AG08395 (cell line): ENCODE measurements around the gene ROR1.
A peak's percentile ranks its signal among the peaks of the same experiment; 100 is the strongest.

Experiments
- DNase-seq: peaks from one replicate; pipeline ENCODE4 v3.0.0; 2012; ENCODE audit warnings: mixed read lengths, low spot score

ROR1 gene

DNA sequence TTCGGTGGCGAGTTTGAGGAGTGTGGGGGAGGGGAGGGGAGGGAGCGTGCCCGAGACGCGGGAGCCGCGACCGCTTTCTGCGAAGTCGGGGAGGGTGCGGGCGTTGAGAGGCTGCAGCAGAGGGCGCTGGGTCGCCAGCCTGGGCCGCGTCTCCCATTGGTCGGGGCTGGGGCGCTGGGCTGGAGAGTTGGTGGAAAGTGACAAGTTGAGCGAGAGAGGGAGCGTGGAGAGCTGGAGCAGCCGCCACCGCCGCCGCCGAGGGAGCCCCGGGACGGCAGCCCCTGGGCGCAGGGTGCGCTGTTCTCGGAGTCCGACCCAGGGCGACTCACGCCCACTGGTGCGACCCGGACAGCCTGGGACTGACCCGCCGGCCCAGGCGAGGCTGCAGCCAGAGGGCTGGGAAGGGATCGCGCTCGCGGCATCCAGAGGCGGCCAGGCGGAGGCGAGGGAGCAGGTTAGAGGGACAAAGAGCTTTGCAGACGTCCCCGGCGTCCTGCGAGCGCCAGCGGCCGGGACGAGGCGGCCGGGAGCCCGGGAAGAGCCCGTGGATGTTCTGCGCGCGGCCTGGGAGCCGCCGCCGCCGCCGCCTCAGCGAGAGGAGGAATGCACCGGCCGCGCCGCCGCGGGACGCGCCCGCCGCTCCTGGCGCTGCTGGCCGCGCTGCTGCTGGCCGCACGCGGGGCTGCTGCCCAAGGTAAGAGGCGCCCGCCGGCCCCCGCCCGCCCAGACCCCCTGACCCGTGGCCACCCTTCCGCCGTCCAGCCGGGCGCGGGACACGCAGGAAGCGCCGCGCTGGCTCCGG is at the start of gene ROR1:
Gene ROR1 (plus strand): TSS at position 203 of the 802 bp plus-strand sequence.
- DNase-seq, result peak; percentile 91

DNA sequence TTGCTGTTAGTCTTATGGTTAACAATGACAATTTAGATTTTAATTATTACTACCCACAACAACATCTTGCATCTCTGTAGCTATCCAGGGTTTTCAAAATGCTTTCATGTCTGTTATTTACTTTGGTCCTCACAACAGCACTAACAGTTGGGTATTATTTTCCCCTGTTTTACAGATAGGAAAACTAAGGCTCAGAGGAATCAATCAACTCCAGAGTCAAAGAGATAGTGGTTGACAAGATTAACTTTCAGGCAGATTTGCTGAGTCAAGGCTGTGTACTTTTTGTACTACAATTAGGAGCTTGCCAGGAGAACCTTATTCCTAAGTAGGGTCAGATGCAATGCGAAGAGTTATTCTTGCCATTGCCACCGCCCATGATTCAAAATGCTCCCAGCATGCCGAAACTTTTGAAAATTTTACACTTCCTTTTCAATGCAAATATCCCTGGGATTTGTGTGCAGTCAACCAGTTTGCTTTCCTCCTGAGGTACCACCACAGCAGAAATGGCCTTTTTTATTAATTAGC is 49.4 kb upstream of the ROR1 start:
- no peak for DNase-seq

DNA sequence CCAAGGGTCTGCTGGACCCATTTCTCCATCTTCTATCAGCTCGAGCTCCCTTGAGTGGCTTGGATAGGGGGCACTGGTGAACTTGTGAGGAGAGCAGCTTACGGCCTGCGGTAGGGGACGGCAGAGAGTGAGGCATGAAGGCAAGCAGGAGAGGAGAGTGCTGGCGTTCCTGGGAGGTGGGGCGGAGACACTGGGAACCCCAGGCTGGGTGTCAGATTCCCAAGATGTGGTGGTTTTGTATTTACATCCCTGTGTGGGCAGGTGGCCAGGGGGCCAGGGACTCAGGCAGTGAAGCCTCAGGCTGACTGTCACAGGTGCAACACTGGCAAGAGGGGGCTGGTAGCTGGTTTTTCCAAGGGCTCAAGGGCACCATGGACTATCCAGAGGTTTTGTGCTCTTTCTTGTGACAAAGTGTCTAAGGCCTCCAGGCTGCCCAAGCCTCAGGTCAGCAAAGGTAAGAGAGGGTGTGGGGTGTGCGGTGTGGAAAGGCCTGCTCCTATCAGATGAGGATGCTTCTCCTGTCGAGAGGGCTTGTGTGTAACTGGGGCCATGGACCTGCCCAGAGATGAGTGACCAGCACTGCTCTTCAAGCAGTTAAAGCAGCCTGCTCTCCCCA is 45.1 kb upstream of the ROR1 start:
- no peak for DNase-seq

DNA sequence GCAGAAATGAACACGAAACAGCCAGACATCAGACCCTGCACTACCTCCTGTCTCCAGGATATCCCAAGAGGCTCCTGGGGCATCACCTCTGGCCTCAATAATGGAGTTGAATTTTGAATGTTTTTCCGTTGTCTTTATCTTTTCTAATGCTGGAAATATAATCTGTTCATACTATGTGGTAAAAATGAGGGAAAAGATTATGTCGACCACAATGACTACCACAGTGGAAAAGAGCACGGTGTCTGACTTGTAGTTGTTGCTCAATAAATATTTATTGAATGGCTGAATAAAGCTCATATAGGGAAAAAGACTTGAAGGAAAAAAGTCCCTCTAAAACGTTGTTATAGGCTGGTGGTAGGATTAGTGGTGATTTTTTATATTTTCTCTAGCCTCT is 44.6 kb upstream of the ROR1 start:
- no peak for DNase-seq

DNA sequence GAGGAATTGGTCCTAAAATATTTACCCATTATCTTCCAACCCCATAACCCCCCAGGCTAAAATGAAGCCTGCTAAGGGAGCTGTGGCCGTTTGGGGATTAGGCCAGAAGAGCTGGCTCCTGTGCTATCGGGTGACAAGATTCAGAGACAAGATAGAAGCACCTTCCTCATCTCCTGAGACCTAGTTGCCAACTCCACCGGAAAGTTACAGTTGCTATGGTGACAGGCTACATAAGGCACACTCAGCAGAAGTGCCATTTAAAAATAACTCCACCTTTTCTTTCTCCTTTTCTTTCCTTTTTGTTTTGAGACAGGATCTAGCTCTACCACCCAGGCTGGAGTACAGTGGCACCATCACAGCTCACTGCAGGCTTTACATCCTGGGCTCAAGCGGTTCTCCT is 43.6 kb upstream of the ROR1 start:
- no peak for DNase-seq

DNA sequence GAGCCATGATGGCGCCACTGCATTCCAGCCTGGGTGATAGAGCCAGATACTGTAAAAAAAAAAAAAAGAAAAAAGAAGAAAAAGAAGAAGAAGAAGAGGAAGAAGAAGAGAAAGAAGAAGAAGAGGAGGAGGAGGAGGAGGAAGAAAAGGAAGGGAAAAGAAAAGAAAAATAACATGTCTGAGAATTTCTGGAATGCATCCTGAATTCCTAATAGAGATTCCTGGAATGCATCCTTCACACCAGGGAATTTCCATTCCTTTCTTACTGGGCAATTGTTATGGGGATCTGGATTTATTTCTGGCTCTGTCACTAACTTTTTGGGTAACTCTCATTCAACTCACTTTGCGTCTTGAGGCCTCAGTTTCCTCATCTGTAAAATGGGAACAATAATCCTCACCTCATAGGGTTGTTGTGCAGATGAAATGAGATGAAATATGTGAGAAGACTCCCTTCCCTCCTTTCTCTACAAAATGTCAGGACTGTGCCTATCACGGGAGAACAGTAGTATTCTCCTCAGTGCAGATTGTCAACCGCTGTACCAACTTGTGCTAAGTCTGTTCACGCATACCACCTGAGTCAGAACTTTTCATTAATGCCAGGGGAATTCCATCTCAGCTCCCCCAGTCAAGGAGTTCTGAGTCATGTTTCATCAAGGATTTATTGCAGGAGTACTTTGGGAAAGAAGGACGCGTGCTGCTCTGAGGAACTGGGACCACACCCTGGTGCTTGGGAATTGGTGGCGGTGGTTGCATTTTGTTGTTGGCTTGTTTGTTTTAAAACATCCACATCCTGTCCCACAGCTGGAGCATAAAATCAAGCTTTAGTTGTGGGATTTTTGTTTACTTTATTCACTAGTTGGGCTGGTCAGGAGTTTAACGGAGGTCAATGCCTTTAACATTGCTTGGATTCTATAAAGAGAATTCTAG is 42.4 kb upstream of the ROR1 start:
- peak; percentile 85 for DNase-seq

DNA sequence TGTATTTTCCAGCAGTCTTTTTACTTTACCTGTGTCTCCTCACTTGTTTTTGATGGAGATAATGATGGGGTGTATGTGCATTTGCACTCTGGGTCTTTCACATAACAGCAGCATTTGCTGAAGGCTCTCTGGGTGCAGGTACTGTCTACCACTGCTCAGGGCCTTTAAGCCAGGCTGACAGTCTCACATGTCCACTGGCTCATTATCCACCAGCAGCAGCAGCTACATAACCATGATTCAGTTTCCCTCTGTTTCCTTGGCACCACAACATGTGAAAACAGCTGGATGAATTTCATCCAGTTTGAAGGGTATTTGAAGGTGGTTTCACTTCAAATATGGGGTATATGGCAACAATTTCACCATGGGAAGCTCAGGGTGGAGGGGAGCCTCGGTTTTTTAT is 41.2 kb upstream of the ROR1 start:
- peak; percentile 40 for DNase-seq

DNA sequence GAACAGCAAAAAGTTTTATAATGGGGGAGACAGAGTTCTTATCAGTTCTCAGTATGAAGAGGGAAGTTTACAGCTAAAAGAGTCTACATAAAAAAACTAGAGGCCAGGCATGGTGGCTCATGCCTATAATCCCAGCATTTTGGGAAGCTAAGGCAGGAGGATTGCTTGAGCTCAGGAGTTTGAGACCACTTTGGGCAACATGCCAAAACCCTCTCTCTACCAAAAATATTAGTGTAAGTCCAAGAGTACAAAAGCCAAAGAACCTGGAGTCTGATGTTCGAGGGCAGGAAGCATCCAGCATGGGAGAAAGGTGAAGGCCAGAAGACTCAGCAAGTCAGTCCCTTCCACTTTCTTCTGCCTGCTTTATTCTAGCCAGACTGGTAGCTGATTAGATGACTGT is 35.0 kb upstream of the ROR1 start:
- no peak for DNase-seq

DNA sequence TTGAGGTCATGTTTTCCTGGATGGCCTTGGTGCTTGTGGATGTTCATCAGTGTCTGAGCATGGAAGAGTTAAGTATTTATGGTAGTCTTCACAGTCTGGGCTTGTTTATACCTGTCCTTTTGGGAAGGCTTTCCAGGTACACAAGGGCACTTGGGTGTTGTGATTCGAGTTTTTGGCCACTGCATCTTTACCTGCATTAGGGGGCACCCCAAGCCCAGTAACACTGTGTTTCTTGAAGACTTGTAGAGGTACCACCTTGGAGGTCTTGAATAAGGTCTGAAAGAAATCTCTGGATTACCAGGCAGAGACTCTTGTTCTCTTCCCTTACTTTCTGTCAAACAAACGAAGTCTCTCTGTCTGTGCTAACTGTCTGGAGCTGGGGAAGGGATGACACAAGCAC is 34.4 kb upstream of the ROR1 start:
- DNase-seq, result no peak

DNA sequence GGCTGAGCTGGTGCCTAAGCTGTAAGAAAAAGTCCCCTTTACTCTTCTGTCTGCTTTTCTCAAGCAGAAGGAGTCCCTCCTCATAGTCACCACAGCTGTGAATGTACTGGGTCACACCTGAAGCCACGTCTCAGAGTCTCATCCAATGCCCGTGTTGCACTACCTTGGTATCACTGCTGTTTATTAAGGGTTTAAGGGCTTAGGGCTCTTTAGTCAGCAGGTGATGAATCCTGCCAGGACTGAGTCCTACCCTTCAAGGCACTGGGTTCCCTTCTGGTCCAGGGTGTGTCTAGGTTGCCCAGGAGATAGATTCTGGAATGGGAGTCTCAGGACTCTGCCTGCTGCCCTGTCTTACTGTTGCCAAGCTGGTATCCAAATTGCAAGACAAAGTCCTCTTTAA is 33.4 kb upstream of the ROR1 start:
- no peak for DNase-seq

DNA sequence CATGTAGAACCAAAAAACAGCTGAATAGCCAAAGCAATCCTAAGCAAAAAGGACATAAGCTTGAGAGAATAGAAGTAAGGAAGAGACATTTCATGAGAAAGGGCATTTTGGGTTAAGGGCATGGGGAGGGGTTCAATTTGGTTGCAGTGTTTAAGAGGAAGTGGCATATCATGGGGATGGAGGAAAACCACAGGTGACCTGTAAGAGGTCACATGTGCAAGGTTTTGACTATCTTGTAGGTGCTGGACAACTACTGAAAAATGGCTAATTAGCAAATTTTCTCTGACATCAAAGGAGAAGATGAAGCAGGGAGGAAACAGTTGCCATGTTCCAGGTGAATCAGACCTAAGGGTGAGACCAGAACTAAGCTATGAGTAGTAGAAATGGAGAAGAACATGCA is 31.3 kb upstream of the ROR1 start:
- no peak for DNase-seq

DNA sequence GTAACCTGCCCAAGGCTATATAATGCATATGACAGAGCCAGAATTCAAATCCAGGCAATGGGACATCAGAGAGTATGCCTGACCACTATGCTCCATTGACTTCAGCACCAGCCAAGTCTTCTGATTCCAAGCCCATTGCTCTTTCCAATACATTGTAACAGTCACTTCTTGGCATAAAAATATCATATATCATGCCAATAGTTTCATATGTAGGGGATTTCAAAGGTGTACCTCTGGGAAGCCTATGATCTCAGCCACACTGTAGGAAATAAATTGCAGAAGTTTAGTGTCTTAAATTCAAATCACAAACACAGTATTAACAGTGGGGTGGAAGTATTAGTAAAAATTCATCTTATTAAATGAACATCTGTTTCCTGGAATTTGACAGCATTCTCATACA is 30.0 kb upstream of the ROR1 start:
- DNase-seq, result no peak

DNA sequence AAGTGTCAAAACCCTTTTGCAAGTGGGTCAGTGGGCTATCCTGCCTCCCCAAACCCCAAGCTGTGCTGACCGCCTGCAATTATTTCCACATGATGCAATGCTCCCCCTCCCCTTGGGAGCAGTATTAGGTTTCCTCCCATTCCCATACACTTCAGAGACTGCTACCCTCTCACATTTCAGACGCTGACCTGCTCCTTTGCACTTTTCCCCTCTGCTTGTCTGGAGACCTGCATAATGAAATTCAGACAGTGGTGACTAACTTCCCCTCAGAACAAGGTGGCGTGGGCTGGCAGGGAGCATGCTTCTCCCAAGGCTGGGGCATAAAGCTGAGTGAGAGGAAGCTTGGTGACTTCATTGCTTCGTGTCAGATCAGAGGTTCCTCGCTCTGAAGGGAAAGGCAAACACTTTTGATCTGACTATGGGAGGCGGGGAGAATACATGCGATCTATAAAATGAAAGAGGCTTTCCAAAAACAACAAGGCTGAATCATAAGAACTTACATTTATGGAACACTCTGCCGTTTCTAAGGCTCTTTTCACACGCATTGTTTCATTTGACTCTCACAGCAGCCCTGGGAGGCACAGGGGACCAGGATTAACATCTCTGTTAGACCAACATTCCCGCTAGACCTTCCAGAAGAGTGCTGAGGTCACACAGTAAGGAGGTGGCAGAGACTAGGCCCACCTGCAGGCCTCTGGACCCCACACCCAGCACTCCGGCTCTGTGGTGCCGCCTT is 27.5 kb upstream of the ROR1 start:
- DNase-seq, result peak; percentile 34

DNA sequence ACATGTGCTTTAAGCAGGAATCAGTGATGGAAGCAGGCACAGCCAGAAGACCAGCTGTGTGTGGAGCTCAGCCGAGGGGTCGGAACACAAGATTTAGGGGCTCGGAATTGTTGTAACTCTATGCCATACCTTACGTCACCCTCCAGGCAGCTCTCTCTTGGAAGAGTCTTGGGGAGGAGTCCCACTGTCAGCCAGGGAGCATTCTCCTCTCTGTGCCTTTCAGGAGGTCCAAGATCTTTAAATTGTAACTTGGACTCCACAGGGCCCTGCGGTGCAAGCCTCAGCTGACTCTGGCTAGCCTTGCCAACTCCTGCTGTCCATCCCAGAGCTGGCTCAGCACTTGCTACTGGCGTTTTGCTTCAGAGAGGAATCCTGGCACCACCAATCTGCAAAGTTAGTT is 26.4 kb upstream of the ROR1 start:
- DNase-seq, result no peak

DNA sequence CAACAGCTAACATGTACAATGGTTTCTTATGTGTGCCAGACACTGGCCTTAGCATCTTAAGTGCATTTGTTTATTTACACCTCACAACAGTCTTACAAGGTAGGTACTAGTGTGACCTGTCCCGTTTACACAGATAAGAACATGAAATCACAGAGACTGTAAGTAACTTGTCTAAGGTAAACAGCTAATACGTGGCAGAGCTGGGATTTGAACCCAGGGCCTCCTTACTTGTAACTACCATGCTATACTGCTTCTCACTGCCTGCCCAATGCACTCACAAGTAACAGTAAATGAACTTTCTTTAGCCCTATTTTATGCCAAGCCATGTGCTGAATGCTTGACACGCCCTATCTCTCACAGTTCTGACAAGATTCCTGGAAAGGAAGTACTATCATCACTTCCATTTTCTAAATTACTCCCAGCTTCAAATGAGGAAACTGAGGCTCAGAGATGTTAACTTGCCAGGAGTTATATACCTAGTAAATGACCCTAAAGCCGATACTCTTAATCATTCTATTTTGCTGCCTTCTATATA is 25.7 kb upstream of the ROR1 start:
- DNase-seq, result no peak

DNA sequence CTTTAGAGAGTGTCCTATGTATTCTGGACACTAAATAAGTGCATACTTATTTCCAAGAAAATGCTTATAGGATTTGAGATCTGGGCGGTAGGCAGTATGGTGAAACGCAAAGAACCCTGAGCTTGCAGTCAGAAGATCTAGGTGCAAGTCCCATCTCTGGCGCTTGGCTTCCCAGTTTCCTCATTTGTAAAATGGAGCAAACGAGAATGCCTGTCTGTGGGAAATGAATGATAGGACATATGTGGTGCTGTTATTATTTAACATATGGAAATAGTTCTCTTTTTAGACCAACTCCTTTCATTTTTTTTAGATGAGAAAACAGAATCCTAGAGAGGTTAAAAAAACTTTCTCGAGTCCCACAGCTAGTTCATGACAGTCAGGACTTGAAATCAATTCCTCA is 25.2 kb upstream of the ROR1 start:
- DNase-seq, result no peak

DNA sequence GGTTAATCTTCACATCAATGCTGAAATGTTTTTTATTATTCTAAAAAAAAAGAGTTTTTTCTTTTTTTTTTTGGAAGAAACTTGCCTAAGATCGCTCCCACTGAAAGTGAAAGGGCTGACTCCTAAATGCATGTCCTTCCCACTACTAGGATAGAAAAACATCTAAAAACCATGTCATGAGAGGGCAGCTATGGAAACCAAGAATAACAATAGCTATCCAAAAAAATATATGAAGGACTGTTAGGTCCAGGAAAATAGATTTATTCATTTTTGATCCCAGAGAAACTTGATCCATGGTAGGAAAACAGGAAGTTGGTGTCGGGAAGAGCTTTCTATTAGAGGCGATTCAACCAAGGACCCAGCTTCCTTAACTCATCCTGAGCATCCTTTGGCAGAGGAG is 23.1 kb upstream of the ROR1 start:
- no peak for DNase-seq

DNA sequence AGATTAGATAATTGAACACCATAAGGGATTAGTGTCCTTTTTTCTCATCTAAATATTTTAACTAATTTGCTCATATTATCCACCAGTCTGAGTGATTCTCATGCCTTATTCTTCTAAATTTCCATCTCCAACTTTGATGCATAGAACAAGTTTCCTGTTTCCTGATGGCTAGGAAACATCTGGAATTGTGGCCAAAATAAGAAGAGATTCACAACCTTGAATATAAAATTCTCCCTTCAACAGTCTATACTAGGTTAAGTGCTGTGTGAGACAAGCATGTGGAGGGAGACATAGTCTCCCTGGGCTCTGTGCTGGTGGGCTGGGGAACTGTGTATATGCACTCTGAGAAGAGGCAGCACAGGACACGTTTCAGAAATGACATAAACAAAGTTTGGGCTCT is 21.6 kb upstream of the ROR1 start:
- no peak for DNase-seq

DNA sequence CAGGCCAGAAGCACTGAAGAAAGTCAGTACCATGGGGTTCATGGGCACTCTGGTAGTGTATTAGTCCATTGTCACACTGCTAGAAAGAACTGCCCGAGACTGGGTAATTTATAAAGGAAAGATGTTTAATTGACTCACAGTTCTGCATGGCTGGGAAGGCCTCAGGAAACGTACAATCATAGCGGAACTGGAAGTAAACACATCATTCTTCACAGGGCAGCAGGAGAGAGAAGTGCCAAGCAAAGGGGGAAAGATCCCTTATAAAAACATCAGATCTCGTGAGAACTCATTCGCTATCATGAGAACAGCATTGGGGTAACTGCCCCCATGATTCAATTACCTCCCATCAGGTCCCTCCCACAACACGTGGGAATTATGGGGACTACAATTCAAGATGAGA is 20.2 kb upstream of the ROR1 start:
- no peak for DNase-seq

DNA sequence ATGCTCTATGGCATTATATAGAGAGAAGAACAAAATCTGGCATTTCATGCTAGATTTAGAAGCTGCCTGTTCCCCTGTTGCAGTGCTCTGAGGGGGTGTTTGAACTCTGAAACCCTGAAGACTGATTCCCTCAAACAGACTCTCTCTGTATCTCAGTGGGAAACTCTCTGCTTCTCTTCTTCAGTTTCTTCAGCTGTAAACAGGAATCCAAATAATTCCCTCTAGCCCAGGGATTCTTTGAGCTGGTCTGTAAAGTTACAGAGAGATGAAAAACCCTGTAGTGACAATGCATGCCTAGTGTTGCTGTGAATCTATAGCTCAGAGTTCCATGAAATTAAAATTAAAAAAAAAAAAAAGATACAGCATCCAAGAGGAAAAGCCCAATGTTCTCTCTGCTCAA is 17.0 kb upstream of the ROR1 start:
- no peak for DNase-seq

DNA sequence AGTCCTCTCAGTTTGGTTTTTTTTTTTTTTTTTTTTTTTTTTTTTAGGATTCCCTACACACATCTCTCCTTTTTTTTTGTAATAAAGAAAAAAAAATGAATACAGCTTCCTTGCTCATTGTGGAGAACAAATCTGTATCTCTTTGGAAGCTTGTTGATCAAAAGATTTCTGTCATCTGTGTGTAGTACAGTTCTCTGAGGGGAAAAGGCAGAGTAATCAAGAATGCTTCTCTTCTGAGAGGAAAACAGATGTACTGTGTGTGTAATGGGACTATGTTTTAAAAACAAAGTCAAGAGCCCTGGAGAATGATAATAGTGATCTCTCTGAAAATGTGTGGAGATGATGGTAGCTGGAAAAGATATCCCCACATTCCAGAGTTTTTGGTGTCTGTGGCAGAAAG is 16.5 kb upstream of the ROR1 start:
- no peak for DNase-seq

DNA sequence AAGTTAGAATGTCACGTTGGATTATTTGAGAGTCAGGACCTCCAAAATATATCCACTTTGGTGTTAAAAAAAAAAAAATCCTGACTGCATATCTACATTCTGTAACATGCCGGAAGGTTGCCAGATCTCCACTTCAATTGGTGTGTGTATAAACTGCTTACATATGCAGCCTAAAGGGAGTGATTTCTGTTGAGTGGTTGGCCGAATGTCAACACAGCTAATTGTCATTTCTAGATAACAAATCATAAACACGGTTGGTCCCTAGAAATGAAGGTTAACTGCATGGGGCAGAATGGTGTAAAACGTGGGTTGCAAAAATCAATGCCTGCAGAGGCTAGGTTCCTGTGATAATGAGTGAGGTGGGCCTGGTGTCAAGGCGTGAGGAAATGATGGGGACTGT is 15.0 kb upstream of the ROR1 start:
- DNase-seq, result no peak
